Breast epithelium (tissue), 3 donors: ENCODE measurements around the gene CDC123.

Source experiments
- POLR2A ChIP-seq: fragments of 450-650 bp; IDR thresholded peaks from one replicate; pipeline ENCODE4 v1.6.1; 2016; ENCODE audit warnings: antibody characterized with exemption, mild to moderate bottlenecking, moderate library complexity
- POLR2AphosphoS5 ChIP-seq, 3 donors: sonication (generic); formaldehyde crosslinking; IDR thresholded peaks; one replicate each; pipeline ENCODE4 v1.6.1; 2017; ENCODE audit warnings: antibody characterized with exemption in 3 of 3
- TF ChIP-seq, protein P1 (sequence below), 3 donors: fragments of 450-650 bp; IDR thresholded peaks; one replicate each; pipeline ENCODE4 v1.5.1; 2016 to 2017; ENCODE audit warnings: antibody characterized with exemption in 3 of 3, mild to moderate bottlenecking in 3 of 3, moderate library complexity in 3 of 3

DNA sequence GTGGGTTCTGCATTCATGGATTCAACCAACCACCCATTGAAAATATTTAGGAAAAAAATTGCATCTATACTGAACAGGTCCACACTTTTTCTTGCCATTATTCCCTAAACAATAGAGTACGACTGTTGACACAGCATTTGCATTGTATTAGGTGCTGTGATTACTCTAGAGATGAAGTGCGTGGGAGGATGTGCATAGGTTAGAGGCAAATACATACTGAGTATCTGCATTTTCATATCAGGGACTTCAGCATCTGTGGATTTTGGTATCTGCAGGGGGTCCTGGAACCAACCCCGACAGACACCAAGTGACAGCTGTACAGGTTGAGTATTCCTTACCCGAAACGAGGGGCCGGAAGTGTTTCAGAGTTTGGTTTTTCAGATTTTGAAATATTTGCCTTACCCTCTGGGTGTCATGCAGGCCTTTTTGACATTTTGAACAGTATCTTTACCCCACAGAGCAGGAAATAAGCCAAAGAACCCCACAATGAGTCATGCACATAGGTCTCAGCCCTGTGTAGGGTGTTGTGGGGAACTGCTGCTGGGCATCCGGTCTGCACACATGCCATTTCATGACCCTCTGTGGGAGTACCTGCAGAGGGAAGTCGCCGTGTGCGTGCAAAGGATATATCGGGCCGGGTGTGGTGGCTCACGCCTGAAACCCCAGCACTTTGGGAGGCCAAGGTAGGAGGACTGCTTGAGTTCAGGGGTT is 14.8 kb upstream of the CDC123 start:
- TF ChIP-seq POLR2AphosphoS5 (IDR thresholded peaks at IDR 0.05) = no peak
- TF ChIP-seq, protein P1, sequence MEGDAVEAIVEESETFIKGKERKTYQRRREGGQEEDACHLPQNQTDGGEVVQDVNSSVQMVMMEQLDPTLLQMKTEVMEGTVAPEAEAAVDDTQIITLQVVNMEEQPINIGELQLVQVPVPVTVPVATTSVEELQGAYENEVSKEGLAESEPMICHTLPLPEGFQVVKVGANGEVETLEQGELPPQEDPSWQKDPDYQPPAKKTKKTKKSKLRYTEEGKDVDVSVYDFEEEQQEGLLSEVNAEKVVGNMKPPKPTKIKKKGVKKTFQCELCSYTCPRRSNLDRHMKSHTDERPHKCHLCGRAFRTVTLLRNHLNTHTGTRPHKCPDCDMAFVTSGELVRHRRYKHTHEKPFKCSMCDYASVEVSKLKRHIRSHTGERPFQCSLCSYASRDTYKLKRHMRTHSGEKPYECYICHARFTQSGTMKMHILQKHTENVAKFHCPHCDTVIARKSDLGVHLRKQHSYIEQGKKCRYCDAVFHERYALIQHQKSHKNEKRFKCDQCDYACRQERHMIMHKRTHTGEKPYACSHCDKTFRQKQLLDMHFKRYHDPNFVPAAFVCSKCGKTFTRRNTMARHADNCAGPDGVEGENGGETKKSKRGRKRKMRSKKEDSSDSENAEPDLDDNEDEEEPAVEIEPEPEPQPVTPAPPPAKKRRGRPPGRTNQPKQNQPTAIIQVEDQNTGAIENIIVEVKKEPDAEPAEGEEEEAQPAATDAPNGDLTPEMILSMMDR (IDR thresholded peaks at IDR 0.05) = no peak
- TF ChIP-seq POLR2A = no peak
